ENCODE data around the gene CALN1.
"Not testable (repeated sequence)": the region's sequence is repeated elsewhere in the genome, so short reads cannot be mapped to it uniquely, and the experiment has no call there.

CALN1 gene

GRCh38 chr7:72412121-72412618 lies at the start of gene CALN1:
TSS of gene CALN1 (minus strand) at chr7:72412338.
- DNase-seq: not testable (repeated sequence)

- no peak for DNase-seq
These were observed 41.3 kb upstream of the CALN1 start for GRCh38 chr7:72453471-72453870.

- no peak for DNase-seq
These were observed 35.5 kb upstream of the CALN1 start for GRCh38 chr7:72447465-72448204.

- no peak for DNase-seq
These were observed 34.7 kb upstream of the CALN1 start for GRCh38 chr7:72446591-72447462.

GRCh38 chr7:72446131-72446530 lies 34.0 kb upstream of the CALN1 start:
- DNase-seq: no peak

- DNase-seq: no peak
These were observed 33.4 kb upstream of the CALN1 start for GRCh38 chr7:72445580-72445979.

- no peak for DNase-seq
These were observed 32.9 kb upstream of the CALN1 start for GRCh38 chr7:72445075-72445474.

- no peak for DNase-seq
These were observed 32.1 kb upstream of the CALN1 start for GRCh38 chr7:72444026-72444776.

- DNase-seq: no peak
These were observed 29.7 kb upstream of the CALN1 start for GRCh38 chr7:72441791-72442190.

GRCh38 chr7:72438491-72438890 lies 26.4 kb upstream of the CALN1 start:
- no peak for DNase-seq

- DNase-seq: no peak
These were observed 25.5 kb upstream of the CALN1 start for GRCh38 chr7:72437610-72438009.

GRCh38 chr7:72437061-72437585 lies 25.0 kb upstream of the CALN1 start:
- DNase-seq: no peak

- DNase-seq: no peak
These were observed 23.9 kb upstream of the CALN1 start for GRCh38 chr7:72435925-72436480.

- no peak for DNase-seq
These were observed 23.2 kb upstream of the CALN1 start for GRCh38 chr7:72435366-72435765.

- DNase-seq: no peak
These were observed 18.4 kb upstream of the CALN1 start for GRCh38 chr7:72430531-72430930.

GRCh38 chr7:72429316-72429715 lies 17.2 kb upstream of the CALN1 start:
- DNase-seq: no peak

- no peak for DNase-seq
These were observed 4.7 kb upstream of the CALN1 start for GRCh38 chr7:72416846-72417245.

- DNase-seq: no peak
These were observed 3.4 kb upstream of the CALN1 start for GRCh38 chr7:72415586-72415985.

GRCh38 chr7:72413886-72414285 lies 1.7 kb upstream of the CALN1 start:
- DNase-seq: no peak

GRCh38 chr7:72413290-72413689 lies 1.2 kb upstream of the CALN1 start:
- DNase-seq: no peak

- DNase-seq: no peak
These were observed 719 bp downstream of the CALN1 start for GRCh38 chr7:72411419-72411818.

GRCh38 chr7:72409638-72410015 lies 2.5 kb downstream of the CALN1 start:
- DNase-seq: no peak

All from activated naive CD4-positive, alpha-beta T cell (primary cell).